HepG2 (cell line): ENCODE measurements around the gene MUSK. TPM values are rescaled to one million over a fixed set of nuclear protein-coding genes. Genes with fewer than 3 reads are reported as not detected.
A peak's percentile ranks its signal among the peaks of the same experiment; 100 is the strongest.

Experiments
- ATAC-seq: fragments of 200-7000 bp; cut with Tn5 transposase; 3 replicates; pipeline ENCODE4 v1.9.1; 2020; ENCODE audit warnings: mild to moderate bottlenecking, moderate library complexity
- BruUV-seq: library from RNA; stranded (reverse); fragments of 400-500 nt; replicated peaks from 2 replicates; lab custom pipeline; 2021; lab: Mats Ljungman, UMichigan
- CTCF ChIA-PET: fragments of 300-600 bp; formaldehyde crosslinking; extraction: SDS; loops from one replicate; lab custom pipeline; 2021; ENCODE audit warnings: low total read pairs, inconsistent platforms, low intra/inter-chr PET ratio; lab: Yijun Ruan, JAX
- POLR2A ChIA-PET: fragments of 350-600 bp; sonication (Branson Sonifier 250); formaldehyde crosslinking; loops from one replicate; lab custom pipeline; 2020; ENCODE audit warnings: antibody characterized with exemption, inconsistent platforms; lab: Yijun Ruan, JAX
- DNase-seq: peaks from one replicate; pipeline ENCODE4 v3.0.0-alpha.2; 2015; ENCODE audit warnings: low spot score
- FAIRE-seq: peaks from 3 replicates; lab custom pipeline; 2011; peaks lifted over from hg19 to GRCh38; lab: Jason Lieb, UNC
- H2AFZ ChIP-seq: one replicate; pipeline ENCODE4 v1.6.1; 2011; ENCODE audit warnings: low read length, inconsistent platforms
- H3K27ac ChIP-seq: fragments of 300-600 bp; 3 replicates; pipeline ENCODE4 v1.8.0; 2011; ENCODE audit warnings: mixed run types, mild to moderate bottlenecking, mixed read lengths, low read length, inconsistent platforms; ENCODE audit not compliant: insufficient read depth; ENCODE audit errors: extremely low read length
- H3K27me3 ChIP-seq, 2 experiments: fragments of 200-600 bp in 1 of 2; 2 replicates in 1 of 2; 3 replicates in 1 of 2; pipeline versions ENCODE4 v1.6.0 to v1.8.0; 2011; ENCODE audit warnings: low read length in 2 of 2, mild to moderate bottlenecking in 2 of 2, moderate library complexity in 2 of 2, inconsistent platforms in 1 of 2; ENCODE audit not compliant: insufficient read depth in 2 of 2, control insufficient read depth in 1 of 2
- H3K36me3 ChIP-seq, 2 experiments: fragments of 200-600 bp in 1 of 2; replicated peaks in 1 of 2; 2 replicates in 1 of 2; 3 replicates in 1 of 2; pipeline versions ENCODE4 v1.5.1 to v1.8.0; 2011; ENCODE audit warnings: low read length in 2 of 2, inconsistent platforms in 1 of 2; ENCODE audit not compliant: insufficient read depth in 2 of 2, control insufficient read depth in 1 of 2
- H3K4me1 ChIP-seq: 2 replicates; pipeline ENCODE4 v1.5.1; 2012; ENCODE audit warnings: low read length, inconsistent platforms; ENCODE audit not compliant: insufficient read depth
- H3K4me2 ChIP-seq: 2 replicates; pipeline ENCODE4 v1.6.0; 2011; ENCODE audit warnings: low read depth, low read length, inconsistent platforms
- H3K4me3 ChIP-seq, 3 experiments: fragments of 200-600 bp in 1 of 3; sonication (generic), shearing (Covaris generic) in 1 of 3; replicated peaks in 1 of 3; 2 replicates each; pipeline ENCODE4 v1.5.1; 2011 to 2016; ENCODE audit warnings: low read length in 3 of 3, inconsistent platforms in 2 of 3, low read depth in 2 of 3, mild to moderate bottlenecking in 2 of 3, control low read depth in 1 of 3, mixed read lengths in 1 of 3; ENCODE audit not compliant: insufficient read depth in 1 of 3
- H3K79me2 ChIP-seq: one replicate; pipeline ENCODE4 v1.6.1; 2011; ENCODE audit warnings: low read length, inconsistent platforms; ENCODE audit not compliant: insufficient read depth
- H3K9ac ChIP-seq: 2 replicates; pipeline ENCODE4 v1.6.0; 2011; ENCODE audit warnings: mild to moderate bottlenecking, low read depth, low read length, inconsistent platforms; ENCODE audit not compliant: insufficient read depth
- H3K9me3 ChIP-seq: 2 replicates; pipeline ENCODE4 v1.5.1; 2012; ENCODE audit warnings: mild to moderate bottlenecking, low read length
- H4K20me1 ChIP-seq: 2 replicates; pipeline ENCODE4 v1.6.0; 2011; ENCODE audit warnings: inconsistent platforms, mild to moderate bottlenecking, low read length, moderate library complexity; ENCODE audit not compliant: insufficient read depth
- KLF11 ChIP-seq: IDR thresholded peaks from 2 replicates; pipeline ENCODE4 v1.6.1; 2016; ENCODE audit warnings: missing compliant biosample characterization
- KLF16 ChIP-seq, 2 experiments: sonication (generic) in 1 of 2; formaldehyde crosslinking in 1 of 2; IDR thresholded peaks; 2 replicates each; pipeline versions ENCODE4 v1.6.1 to v1.8.0; 2016 to 2023; ENCODE audit warnings: missing genetic modification reagents in 2 of 2, missing compliant biosample characterization in 1 of 2
- MTF1 ChIP-seq: sonication (generic); formaldehyde crosslinking; IDR thresholded peaks from 2 replicates; pipeline ENCODE4 v1.5.0; 2020; ENCODE audit warnings: missing genetic modification reagents
- PHF5A ChIP-seq: IDR thresholded peaks from one replicate; pipeline ENCODE4 v1.6.1; 2018; ENCODE audit warnings: low read depth, missing genetic modification reagents; ENCODE audit not compliant: unreplicated experiment
- REXO4 ChIP-seq: sonication (generic); formaldehyde crosslinking; IDR thresholded peaks from 2 replicates; pipeline ENCODE4 v1.8.0; 2022; ENCODE audit warnings: missing genetic modification reagents, mild to moderate bottlenecking, borderline replicate concordance
- STAG1 ChIP-seq: sonication (generic); formaldehyde crosslinking; IDR thresholded peaks from 2 replicates; pipeline ENCODE4 v1.4.0; 2020; ENCODE audit warnings: missing genetic modification reagents
- TRIM24 ChIP-seq: sonication (generic); formaldehyde crosslinking; IDR thresholded peaks from 2 replicates; pipeline ENCODE4 v1.8.0; 2022; ENCODE audit warnings: mild to moderate bottlenecking, missing genetic modification reagents
- ZMYM3 ChIP-seq: sonication (generic); formaldehyde crosslinking; IDR thresholded peaks from 2 replicates; pipeline ENCODE4 v1.5.1; 2020; ENCODE audit warnings: mild to moderate bottlenecking, missing genetic modification reagents
- ZNF12 ChIP-seq: sonication (generic); formaldehyde crosslinking; IDR thresholded peaks from 2 replicates; pipeline ENCODE4 v1.5.0; 2020; ENCODE audit warnings: missing genetic modification reagents
- ZNF274 ChIP-seq: sonication (generic); formaldehyde crosslinking; IDR thresholded peaks from 2 replicates; pipeline ENCODE4 v1.5.1; 2020; ENCODE audit warnings: mild to moderate bottlenecking, missing genetic modification reagents
- ZNF619 ChIP-seq: sonication (generic); formaldehyde crosslinking; IDR thresholded peaks from 2 replicates; pipeline ENCODE4 v1.4.0; 2020; ENCODE audit warnings: mild to moderate bottlenecking, missing genetic modification reagents
- WGBS: methylation state at CpG from one replicate; pipeline ENCODE4 v1.1.6; 2017; ENCODE audit warnings: low lambda C conversion rate; 5-methylcytosine and 5-hydroxymethylcytosine counted together
- in situ Hi-C: cut with HindIII; loops from 2 replicates; pipeline ENCODE4 v1.10.0; 2017; ENCODE audit warnings: low pct_unique_long_range_greater_than_20kb; ENCODE audit not compliant: extremely low pct_ligation_motif_present
- intact Hi-C: fragments of 100-400 bp; cut with micrococcal nuclease; formaldehyde crosslinking; loops from one replicate; pipeline ENCODE4 v1.10.0; 2022; ENCODE audit not compliant: unreplicated experiment
- polyA plus RNA-seq, 8 experiments: library from polyadenylated mRNA; depleted of rRNA in 3 of 8; stranded (reverse) in 7 of 8; unstranded in 1 of 8; fragments of >200 nt; fragmentation: Illumina TruSeq in 4 of 8; extraction: Trizol in 4 of 8; gene quantifications; 2 replicates each; pipeline versions ENCODE4 v1.2.1 to v1.2.3, GENCODE V29; 2011 to 2016; ENCODE audit warnings: low read depth in 4 of 8, missing spikeins in 1 of 8, mixed read lengths in 1 of 8; ENCODE audit not compliant: insufficient read depth in 1 of 8
- total RNA-seq, 5 experiments: library from RNA; depleted of rRNA; stranded (reverse); fragments of >200 nt; fragmentation: Illumina TruSeq; extraction: Trizol; gene quantifications; 2 replicates each; pipeline ENCODE4 v1.2.3, GENCODE V29; 2016; ENCODE audit warnings: low read depth in 1 of 5
- TF ChIP-seq, protein P1 (sequence below): sonication (generic); formaldehyde crosslinking; conservative IDR thresholded peaks from 2 replicates; pipeline ENCODE4 v1.4.0; 2020; ENCODE audit warnings: missing genetic modification reagents
- TF ChIP-seq, protein P2 (sequence below): sonication (generic); formaldehyde crosslinking; IDR thresholded peaks from 2 replicates; pipeline ENCODE4 v1.8.0; 2022; ENCODE audit warnings: mild to moderate bottlenecking, missing genetic modification reagents, borderline replicate concordance

MUSK gene
- total and polyA plus RNA-seq, 2 of the 13 experiments (the other 11 are each of a cell fraction or from before 2014, with no cell fraction given) = not detected

DNA sequence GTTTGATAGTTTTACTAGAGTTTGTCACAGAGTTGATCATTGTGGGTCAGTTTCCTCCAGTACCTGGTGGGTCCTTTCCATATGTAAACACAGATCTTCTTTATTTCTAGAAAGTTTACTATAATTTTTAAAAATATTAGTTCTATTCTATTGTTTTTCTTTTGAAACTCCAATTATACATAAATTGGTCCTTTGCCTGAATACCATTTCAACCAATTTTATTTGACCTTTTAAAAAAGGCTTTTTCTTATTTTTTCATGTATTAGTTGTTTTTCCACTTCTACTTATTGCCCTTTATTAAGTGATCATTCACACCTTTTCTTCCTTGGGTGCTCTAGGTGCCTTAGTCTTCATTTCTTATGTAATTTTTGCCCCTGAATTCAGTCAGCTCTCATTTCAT is 33.0 kb upstream of the MUSK start (continued):
- TF ChIP-seq, protein P1, sequence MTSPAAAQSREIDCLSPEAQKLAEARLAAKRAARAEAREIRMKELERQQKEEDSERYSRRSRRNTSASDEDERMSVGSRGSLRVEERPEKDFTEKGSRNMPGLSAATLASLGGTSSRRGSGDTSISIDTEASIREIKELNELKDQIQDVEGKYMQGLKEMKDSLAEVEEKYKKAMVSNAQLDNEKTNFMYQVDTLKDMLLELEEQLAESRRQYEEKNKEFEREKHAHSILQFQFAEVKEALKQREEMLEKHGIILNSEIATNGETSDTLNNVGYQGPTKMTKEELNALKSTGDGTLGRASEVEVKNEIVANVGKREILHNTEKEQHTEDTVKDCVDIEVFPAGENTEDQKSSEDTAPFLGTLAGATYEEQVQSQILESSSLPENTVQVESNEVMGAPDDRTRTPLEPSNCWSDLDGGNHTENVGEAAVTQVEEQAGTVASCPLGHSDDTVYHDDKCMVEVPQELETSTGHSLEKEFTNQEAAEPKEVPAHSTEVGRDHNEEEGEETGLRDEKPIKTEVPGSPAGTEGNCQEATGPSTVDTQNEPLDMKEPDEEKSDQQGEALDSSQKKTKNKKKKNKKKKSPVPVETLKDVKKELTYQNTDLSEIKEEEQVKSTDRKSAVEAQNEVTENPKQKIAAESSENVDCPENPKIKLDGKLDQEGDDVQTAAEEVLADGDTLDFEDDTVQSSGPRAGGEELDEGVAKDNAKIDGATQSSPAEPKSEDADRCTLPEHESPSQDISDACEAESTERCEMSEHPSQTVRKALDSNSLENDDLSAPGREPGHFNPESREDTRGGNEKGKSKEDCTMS = no peak

DNA sequence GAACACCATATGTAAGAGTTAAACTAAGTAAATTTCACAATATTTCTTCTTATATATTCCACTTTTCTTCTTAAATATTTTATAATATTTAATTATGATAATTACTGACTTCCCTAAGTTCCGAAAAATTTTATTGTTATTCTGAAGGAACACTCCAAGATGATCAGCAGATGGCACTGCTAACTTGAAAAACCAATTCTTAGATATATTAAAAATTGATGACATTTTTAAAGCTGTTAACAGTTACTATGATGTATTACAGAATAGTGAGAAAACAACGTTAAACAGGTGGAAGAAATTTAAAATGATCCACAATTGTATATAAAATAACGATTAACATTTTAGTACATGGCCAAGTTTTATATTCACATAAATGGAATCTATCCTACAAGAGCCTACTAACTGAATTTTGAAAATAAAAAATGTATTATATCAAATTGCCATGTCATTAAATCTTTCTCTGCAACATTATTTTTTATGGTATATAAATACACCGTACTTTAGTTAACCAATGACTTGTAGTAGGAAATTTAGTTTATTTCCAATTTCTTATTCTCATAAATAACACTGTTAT is 30.1 kb upstream of the MUSK start:
- FAIRE-seq (no peak), DNase-seq (no peak), ATAC-seq (no peak)
- Histone ChIP-seq H3K4me1 (no peaks in the 10 kb centered on the region), H3K4me2 (no peak overlapping the region), H3K79me2 (no peaks in the 10 kb centered on the region), H3K4me3 (no peak overlapping the region), H3K9me3 (peaks cover 12% of the 10 kb centered on the region), H3K36me3 (no peaks in the 10 kb centered on the region), H4K20me1 (no peaks in the 10 kb centered on the region), H3K27ac (no peak overlapping the region), H3K9ac (no peak overlapping the region), H3K27me3 (no peaks in the 10 kb centered on the region), H2AFZ (no peak overlapping the region)
- ChIA-PET POLR2A (no interaction called here), CTCF (no interaction called here)
- intact Hi-C loops = loop anchor here (1.0 kb wide), 1 partner anchor 661 kb away; no protein-coding TSS in a partner anchor
- WGBS = under 1% methylated on average over 4 of the region's 4 CpGs
- TF ChIP-seq STAG1 (CRISPR knock-in tag) (peak; percentile 35; the same call in 1 of the 2 replicates), KLF16 (CRISPR knock-in tag; IDR thresholded peaks at IDR 0.05) (no peak)
- no TSS peak for BruUV-seq
- in situ Hi-C loops = loop anchor here (25.0 kb wide), 1 partner anchor 649 kb away; no protein-coding TSS in a partner anchor

DNA sequence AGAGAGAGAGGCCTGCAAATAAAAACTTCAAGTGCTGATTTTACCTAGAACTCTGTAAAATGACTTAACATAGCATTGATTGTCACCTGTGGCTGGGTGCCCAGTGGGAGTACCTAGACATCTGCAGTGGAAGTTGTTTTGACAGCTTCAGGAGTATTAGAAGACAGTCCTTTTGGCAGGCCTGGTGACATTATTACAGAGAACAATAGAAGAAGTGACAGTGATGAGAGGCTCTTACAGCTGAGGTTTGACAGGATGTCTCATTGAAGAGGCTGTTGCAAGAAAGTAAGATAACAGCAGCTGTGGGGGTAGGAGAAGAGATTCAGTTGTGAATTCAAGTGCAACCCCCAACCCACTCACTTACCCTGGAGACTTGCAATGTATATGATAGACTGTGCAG is 27.9 kb upstream of the MUSK start:
- in situ Hi-C loops = loop anchor here (25.0 kb wide), 1 partner anchor 647 kb away; no protein-coding TSS in a partner anchor
- H3K79me2 ChIP-seq = no peaks in the 10 kb centered on the region
- TF ChIP-seq MTF1 (CRISPR knock-in tag) (no peak), TRIM24 (CRISPR knock-in tag) (no peak), ZMYM3 (CRISPR knock-in tag) (no peak), ZNF12 (CRISPR knock-in tag) (no peak), REXO4 (CRISPR knock-in tag) (no peak), KLF11 (CRISPR knock-in tag) (no peak), ZNF619 (CRISPR knock-in tag) (no peak), PHF5A (CRISPR knock-in tag) (no peak), ZNF274 (CRISPR knock-in tag) (no peak)
- TF ChIP-seq, protein P2, sequence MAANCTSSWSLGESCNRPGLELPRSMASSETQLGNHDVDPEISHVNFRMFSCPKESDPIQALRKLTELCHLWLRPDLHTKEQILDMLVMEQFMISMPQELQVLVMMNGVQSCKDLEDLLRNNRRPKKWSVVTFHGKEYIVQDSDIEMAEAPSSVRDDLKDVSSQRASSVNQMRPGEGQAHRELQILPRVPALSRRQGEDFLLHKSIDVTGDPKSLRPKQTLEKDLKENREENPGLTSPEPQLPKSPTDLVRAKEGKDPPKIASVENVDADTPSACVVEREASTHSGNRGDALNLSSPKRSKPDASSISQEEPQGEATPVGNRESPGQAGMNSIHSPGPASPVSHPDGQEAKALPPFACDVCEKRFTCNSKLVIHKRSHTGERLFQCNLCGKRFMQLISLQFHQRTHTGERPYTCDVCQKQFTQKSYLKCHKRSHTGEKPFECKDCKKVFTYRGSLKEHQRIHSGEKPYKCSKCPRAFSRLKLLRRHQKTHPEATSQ (CRISPR knock-in tag) = no peak
- TF ChIP-seq, all 625 proteins: peak for 0
- ChIA-PET POLR2A (no interaction called here), CTCF (no interaction called here)
- Histone ChIP-seq H3K4me2 (no peak overlapping the region), H3K27me3 (no peaks in the 10 kb centered on the region), H3K4me3 (no peak overlapping the region), H2AFZ (no peak overlapping the region), H3K9ac (no peak overlapping the region), H3K4me1 (no peaks in the 10 kb centered on the region), H3K9me3 (peaks cover 4% of the 10 kb centered on the region), H3K27ac (no peak overlapping the region), H4K20me1 (no peaks in the 10 kb centered on the region), H3K36me3 (no peaks in the 10 kb centered on the region)
- no TSS peak for BruUV-seq
- intact Hi-C loops = no loop called here
- FAIRE-seq (no peak), ATAC-seq (no peak), DNase-seq (no peak)
